Type B pancreatic cell (in vitro differentiated cells): ENCODE measurements around the gene MEGF11. TPM values are rescaled to one million over a fixed set of nuclear protein-coding genes. Genes with fewer than 3 reads are reported as not detected.

Source experiments
- DNase-seq: peaks from one replicate; pipeline ENCODE4 v3.0.0; 2021; ENCODE audit warnings: mixed read lengths; ENCODE audit not compliant: unreplicated experiment; ENCODE audit errors: extremely low spot score
- H3K27ac Mint-ChIP-seq: 2 replicates; pipeline ENCODE4 v1.8.0; 2021; ENCODE audit warnings: mild to moderate bottlenecking, mixed read lengths
- H3K27me3 Mint-ChIP-seq: 2 replicates; pipeline ENCODE4 v1.8.0; 2021; ENCODE audit warnings: mixed read lengths
- H3K36me3 Mint-ChIP-seq: 2 replicates; pipeline ENCODE4 v1.8.0; 2021; ENCODE audit warnings: mixed read lengths
- H3K4me1 Mint-ChIP-seq: one replicate; pipeline ENCODE4 v1.8.0; 2021; ENCODE audit warnings: mixed read lengths; ENCODE audit not compliant: unreplicated experiment
- H3K4me3 Mint-ChIP-seq: 2 replicates; pipeline ENCODE4 v1.8.0; 2021; ENCODE audit warnings: mild to moderate bottlenecking, mixed read lengths
- H3K9me3 Mint-ChIP-seq: 2 replicates; pipeline ENCODE4 v1.8.0; 2021; ENCODE audit warnings: mixed read lengths
- CTCF ChIP-seq: fragments of 200-600 bp; sonication (generic); conservative IDR thresholded peaks from 2 replicates; pipeline ENCODE4 v1.5.0; 2021; ENCODE audit warnings: antibody characterized with exemption, mild to moderate bottlenecking
- total RNA-seq: library from RNA; stranded (reverse); gene quantifications from 2 replicates; pipeline ENCODE4 v1.2.1, GENCODE V29; 2021; ENCODE audit warnings: low replicate concordance

The MEGF11 gene
- total RNA-seq, 1 donor from 2014 or later, result 3.3 TPM

- Mint-ChIP-seq H3K4me3 (no peak overlapping the region), H3K36me3 (no peaks in the 10 kb centered on the region), H3K27ac (no peak overlapping the region), H3K27me3 (peaks cover 9% of the 10 kb centered on the region), H3K4me1 (peaks cover 5% of the 10 kb centered on the region), H3K9me3 (no peaks in the 10 kb centered on the region)
- TF ChIP-seq CTCF, result no peak
- DNase-seq, result no peak
Observed at GRCh38 chr15:66053991-66054390, 199.6 kb downstream of the MEGF11 start.

- TF ChIP-seq CTCF, result no peak
- no peaks in the 10 kb centered on the region for H3K4me1 Mint-ChIP-seq
- no peak overlapping the region for H3K4me3 Mint-ChIP-seq
- H3K27me3 Mint-ChIP-seq, result peaks cover 5% of the 10 kb centered on the region
- H3K27ac Mint-ChIP-seq, result no peak overlapping the region
- DNase-seq, result no peak
- H3K36me3 Mint-ChIP-seq, result no peaks in the 10 kb centered on the region
- H3K9me3 Mint-ChIP-seq, result no peaks in the 10 kb centered on the region
Observed at GRCh38 chr15:66051833-66052232, 201.7 kb downstream of the MEGF11 start.

GRCh38 chr15:66050264-66050663, 203.3 kb downstream of the MEGF11 start:
- no peaks in the 10 kb centered on the region for H3K36me3 Mint-ChIP-seq
- H3K27me3 Mint-ChIP-seq, result peaks cover 8% of the 10 kb centered on the region
- TF ChIP-seq CTCF, result no peak
- no peaks in the 10 kb centered on the region for H3K4me1 Mint-ChIP-seq
- no peaks in the 10 kb centered on the region for H3K9me3 Mint-ChIP-seq
- no peak overlapping the region for H3K4me3 Mint-ChIP-seq
- no peak overlapping the region for H3K27ac Mint-ChIP-seq
- no peak for DNase-seq

GRCh38 chr15:66049353-66049752, 204.2 kb downstream of the MEGF11 start:
- Mint-ChIP-seq H3K4me3 (no peak overlapping the region), H3K36me3 (no peaks in the 10 kb centered on the region), H3K27ac (no peak overlapping the region), H3K9me3 (no peaks in the 10 kb centered on the region), H3K4me1 (no peaks in the 10 kb centered on the region), H3K27me3 (peaks cover 7% of the 10 kb centered on the region)
- no peak for DNase-seq
- no peak for TF ChIP-seq CTCF

- no peak for DNase-seq
Observed at GRCh38 chr15:66047321-66048024, 206.1 kb downstream of the MEGF11 start.

More at GRCh38 chr15:66047321-66048024, 206.1 kb downstream of the MEGF11 start:
- no peak overlapping the region for H3K27ac Mint-ChIP-seq
- H3K4me3 Mint-ChIP-seq, result no peak overlapping the region
- H3K27me3 Mint-ChIP-seq, result peaks cover 7% of the 10 kb centered on the region
- no peak for TF ChIP-seq CTCF
- H3K9me3 Mint-ChIP-seq, result no peaks in the 10 kb centered on the region
- peaks cover 6% of the 10 kb centered on the region for H3K4me1 Mint-ChIP-seq
- H3K36me3 Mint-ChIP-seq, result no peaks in the 10 kb centered on the region
